GM21381 (cell line): ENCODE data around the gene TTC34.
"Not testable (repeated sequence)": the region's sequence is repeated elsewhere in the genome, so short reads cannot be mapped to it uniquely, and the experiment has no call there.

Experiments used
- ATAC-seq: cut with Tn5 transposase; IDR thresholded peaks from one replicate; pipeline ENCODE4 v1.9.1; 2021; ENCODE audit warnings: mild to moderate bottlenecking, moderate library complexity; ENCODE audit not compliant: unreplicated experiment

Gene TTC34

GRCh38 chr1:2778220-2778592 lies 23.3 kb downstream of the TTC34 start:
- no peak for ATAC-seq

GRCh38 chr1:2777424-2778219 lies 23.9 kb downstream of the TTC34 start:
- no peak for ATAC-seq

- not testable (repeated sequence) for ATAC-seq
Measured at GRCh38 chr1:2775333-2775732, 26.2 kb downstream of the TTC34 start.

- ATAC-seq, result not testable (repeated sequence)
Measured at GRCh38 chr1:2768052-2768451, 33.4 kb downstream of the TTC34 start.

GRCh38 chr1:2759433-2759832 lies 42.1 kb downstream of the TTC34 start:
- not testable (repeated sequence) for ATAC-seq

- not testable (repeated sequence) for ATAC-seq
Measured at GRCh38 chr1:2757519-2757918, 44.0 kb downstream of the TTC34 start.

GRCh38 chr1:2755426-2755825 lies 46.1 kb downstream of the TTC34 start:
- ATAC-seq, result not testable (repeated sequence)

GRCh38 chr1:2754597-2754996 lies 46.9 kb downstream of the TTC34 start:
- not testable (repeated sequence) for ATAC-seq

- not testable (repeated sequence) for ATAC-seq
Measured at GRCh38 chr1:2752503-2752902, 49.0 kb downstream of the TTC34 start.

- ATAC-seq, result not testable (repeated sequence)
Measured at GRCh38 chr1:2751866-2752265, 49.6 kb downstream of the TTC34 start.

GRCh38 chr1:2750766-2751730 lies 50.4 kb downstream of the TTC34 start:
- ATAC-seq, result not testable (repeated sequence)

GRCh38 chr1:2750041-2750680 lies 51.3 kb downstream of the TTC34 start:
- ATAC-seq, result not testable (repeated sequence)

- not testable (repeated sequence) for ATAC-seq
Measured at GRCh38 chr1:2748626-2749025, 52.9 kb downstream of the TTC34 start.

GRCh38 chr1:2694796-2695195 lies 106.7 kb downstream of the TTC34 start:
- ATAC-seq, result not testable (repeated sequence)

GRCh38 chr1:2690180-2690579 lies 111.3 kb downstream of the TTC34 start:
- not testable (repeated sequence) for ATAC-seq

GRCh38 chr1:2688336-2688665 lies 113.2 kb downstream of the TTC34 start:
- not testable (repeated sequence) for ATAC-seq

GRCh38 chr1:2687638-2688335 lies 113.7 kb downstream of the TTC34 start:
- not testable (repeated sequence) for ATAC-seq

GRCh38 chr1:2687174-2687591 lies 114.3 kb downstream of the TTC34 start:
- ATAC-seq, result not testable (repeated sequence)

- ATAC-seq, result not testable (repeated sequence)
Measured at GRCh38 chr1:2686091-2686863, 115.2 kb downstream of the TTC34 start.

- not testable (repeated sequence) for ATAC-seq
Measured at GRCh38 chr1:2685671-2686070, 115.8 kb downstream of the TTC34 start.
